H1 (cell line): ENCODE measurements around the gene RFX3. TPM values are rescaled to one million over a fixed set of nuclear protein-coding genes. Genes with fewer than 3 reads are reported as not detected.
A peak's percentile ranks its signal among the peaks of the same experiment; 100 is the strongest.

Experiments used
- CTCF ChIA-PET: fragments of 300-600 bp; sonication (Branson Sonifier 250); formaldehyde crosslinking; loops from one replicate; lab custom pipeline; 2021; ENCODE audit not compliant: partially characterized antibody; lab: Charles Lee
- POLR2A ChIA-PET: fragments of 300-600 bp; sonication (Branson Sonifier 250); formaldehyde crosslinking; loops from one replicate; lab custom pipeline; 2021; ENCODE audit warnings: inconsistent platforms; ENCODE audit not compliant: partially characterized antibody; lab: Charles Lee
- DNase-seq, 2 experiments: peaks; one replicate each; pipeline versions ENCODE4 v3.0.0 to v3.0.0-alpha.2; 2010 to 2022; ENCODE audit warnings: low spot score in 2 of 2, low read depth in 1 of 2, mixed read lengths in 1 of 2
- FAIRE-seq: peaks from 2 replicates; lab custom pipeline; 2011; peaks lifted over from hg19 to GRCh38; lab: Jason Lieb, UNC
- H2AFZ ChIP-seq: 2 replicates; pipeline ENCODE4 v1.8.1; 2012; ENCODE audit warnings: low read length, inconsistent platforms
- H2AK5ac ChIP-seq: 2 replicates; pipeline ENCODE4 v1.6.1; 2013; ENCODE audit warnings: low read depth, low read length
- H2BK120ac ChIP-seq: replicated peaks from 2 replicates; pipeline ENCODE3; 2013; ENCODE audit warnings: low read depth, low read length, inconsistent platforms
- H2BK12ac ChIP-seq: 2 replicates; pipeline ENCODE4 v1.6.1; 2013; ENCODE audit warnings: low read depth, low read length
- H2BK15ac ChIP-seq: 2 replicates; pipeline ENCODE4 v1.6.1; 2013; ENCODE audit warnings: low read length
- H2BK20ac ChIP-seq: 2 replicates; pipeline ENCODE4 v1.6.1; 2013; ENCODE audit warnings: low read length
- H2BK5ac ChIP-seq: 2 replicates; pipeline ENCODE4 v1.6.1; 2013; ENCODE audit warnings: low read depth, low read length
- H3K14ac ChIP-seq: 2 replicates; pipeline ENCODE4 v1.6.1; 2013; ENCODE audit warnings: inconsistent platforms; ENCODE audit not compliant: insufficient read length
- H3K18ac ChIP-seq: 2 replicates; pipeline ENCODE4 v1.6.1; 2013; ENCODE audit warnings: low read length; ENCODE audit errors: extremely low read depth
- H3K23ac ChIP-seq: 2 replicates; pipeline ENCODE4 v1.6.1; 2013; ENCODE audit warnings: inconsistent platforms; ENCODE audit not compliant: insufficient read length
- H3K23me2 ChIP-seq: 2 replicates; pipeline ENCODE4 v1.6.1; 2013; ENCODE audit warnings: low read depth, low read length
- H3K27ac ChIP-seq: 2 replicates; pipeline ENCODE4 v1.6.1; 2011; ENCODE audit warnings: low read depth, low read length, inconsistent platforms
- H3K27me3 ChIP-seq, 4 experiments: replicated peaks in 1 of 4; 1 replicate in 1 of 4; 2 replicates in 3 of 4; pipeline versions ENCODE4 v1.6.1 to v1.8.1; 2011 to 2013; ENCODE audit warnings: low read length in 3 of 4, mild to moderate bottlenecking in 3 of 4, inconsistent platforms in 2 of 4, mixed read lengths in 2 of 4, moderate library complexity in 1 of 4; ENCODE audit not compliant: control insufficient read depth in 3 of 4, insufficient read depth in 3 of 4; ENCODE audit errors: extremely low read depth in 1 of 4
- H3K36me3 ChIP-seq, 4 experiments: 2 replicates each; pipeline versions ENCODE4 v1.6.1 to v1.8.1; 2011 to 2013; ENCODE audit warnings: mild to moderate bottlenecking in 4 of 4, low read length in 3 of 4, moderate library complexity in 2 of 4, control low read depth in 1 of 4, inconsistent platforms in 1 of 4; ENCODE audit not compliant: insufficient read depth in 4 of 4, control insufficient read depth in 2 of 4
- H3K4ac ChIP-seq: replicated peaks from 2 replicates; pipeline ENCODE3; 2013; ENCODE audit warnings: low read length, low read depth, mixed read lengths, inconsistent platforms; ENCODE audit not compliant: insufficient read length
- H3K4me1 ChIP-seq, 4 experiments: replicated peaks in 1 of 4; 1 replicate in 1 of 4; 2 replicates in 3 of 4; pipeline versions ENCODE4 v1.6.1 to v1.8.1; 2011 to 2013; ENCODE audit warnings: low read length in 3 of 4, inconsistent platforms in 2 of 4, mixed read lengths in 1 of 4; ENCODE audit not compliant: insufficient read depth in 4 of 4, control insufficient read depth in 3 of 4
- H3K4me2 ChIP-seq, 2 experiments: 2 replicates each; pipeline versions ENCODE4 v1.6.1 to v1.8.1; 2011 to 2013; ENCODE audit warnings: low read depth in 2 of 2, low read length in 2 of 2, control low read depth in 1 of 2, inconsistent platforms in 1 of 2, mild to moderate bottlenecking in 1 of 2; ENCODE audit not compliant: insufficient read depth in 1 of 2
- H3K4me3 ChIP-seq, 4 experiments: fragments of 200-600, 300-600 bp in 1 of 4; sonication (generic), shearing (Covaris generic), sonication (Bioruptor Twin) in 1 of 4; 2 replicates each; pipeline versions ENCODE4 v1.5.1 to v1.8.1; 2011 to 2016; ENCODE audit warnings: low read length in 4 of 4, low read depth in 3 of 4, control low read depth in 2 of 4, inconsistent platforms in 2 of 4, mild to moderate bottlenecking in 2 of 4, mixed read lengths in 1 of 4, moderate library complexity in 1 of 4; ENCODE audit not compliant: insufficient read depth in 2 of 4; ENCODE audit errors: extremely low read depth in 1 of 4
- H3K56ac ChIP-seq: replicated peaks from 2 replicates; pipeline ENCODE3; 2013; ENCODE audit warnings: low read depth, mild to moderate bottlenecking, mixed read lengths, low read length, inconsistent platforms; ENCODE audit not compliant: insufficient read length
- H3K79me1 ChIP-seq: 2 replicates; pipeline ENCODE4 v1.6.1; 2013; ENCODE audit warnings: low read depth, low read length, control low read depth
- H3K79me2 ChIP-seq, 2 experiments: 2 replicates each; pipeline versions ENCODE4 v1.6.1 to v1.8.1; 2012 to 2013; ENCODE audit warnings: low read length in 2 of 2, mild to moderate bottlenecking in 2 of 2, inconsistent platforms in 1 of 2; ENCODE audit not compliant: insufficient read depth in 2 of 2, control insufficient read depth in 1 of 2
- H3K9ac ChIP-seq, 4 experiments: replicated peaks in 1 of 4; 1 replicate in 1 of 4; 2 replicates in 3 of 4; pipeline versions ENCODE4 v1.6.1 to v1.8.1; 2011 to 2013; ENCODE audit warnings: low read depth in 3 of 4, low read length in 3 of 4, control low read depth in 2 of 4, mild to moderate bottlenecking in 2 of 4, moderate library complexity in 2 of 4, inconsistent platforms in 1 of 4; ENCODE audit errors: extremely low read depth in 1 of 4
- H3K9me3 ChIP-seq, 2 experiments: 2 replicates each; pipeline versions ENCODE4 v1.6.1 to v1.8.1; 2012 to 2013; ENCODE audit warnings: mild to moderate bottlenecking in 2 of 2, moderate library complexity in 2 of 2, control low read depth in 1 of 2, inconsistent platforms in 1 of 2, low read depth in 1 of 2, low read length in 1 of 2, mixed read lengths in 1 of 2; ENCODE audit not compliant: insufficient read depth in 2 of 2
- H4K20me1 ChIP-seq, 2 experiments: replicated peaks in 1 of 2; 2 replicates each; pipeline versions ENCODE3 to v1.8.1; 2011 to 2013; ENCODE audit warnings: inconsistent platforms in 2 of 2, low read length in 2 of 2, mild to moderate bottlenecking in 1 of 2; ENCODE audit not compliant: insufficient read depth in 2 of 2, control insufficient read depth in 1 of 2
- H4K5ac ChIP-seq: 2 replicates; pipeline ENCODE4 v1.6.1; 2013; ENCODE audit warnings: low read length, low read depth, mixed read lengths, inconsistent platforms; ENCODE audit not compliant: insufficient read length
- H4K8ac ChIP-seq: 2 replicates; pipeline ENCODE4 v1.8.0; 2013; ENCODE audit warnings: mild to moderate bottlenecking, moderate library complexity, low read length, inconsistent platforms; ENCODE audit not compliant: insufficient read depth; ENCODE audit errors: extremely low read depth
- H4K91ac ChIP-seq: replicated peaks from 2 replicates; pipeline ENCODE3; 2013; ENCODE audit warnings: low read length, mixed read lengths, inconsistent platforms; ENCODE audit not compliant: insufficient read length
- EP300 ChIP-seq, 2 experiments: IDR thresholded peaks; 1 replicate in 1 of 2; 2 replicates in 1 of 2; pipeline ENCODE4 v1.6.1; 2011 to 2012; ENCODE audit warnings: low read depth in 2 of 2, low read length in 2 of 2, mild to moderate bottlenecking in 2 of 2, borderline replicate concordance in 1 of 2, inconsistent platforms in 1 of 2, moderate library complexity in 1 of 2
- HDAC2 ChIP-seq, 2 experiments: fragments of 300-600 bp in 1 of 2; sonication (generic) in 1 of 2; IDR thresholded peaks; 2 replicates each; pipeline ENCODE4 v1.6.1; 2011 to 2012; ENCODE audit warnings: low read depth in 2 of 2, low read length in 2 of 2, mild to moderate bottlenecking in 2 of 2, moderate library complexity in 2 of 2, borderline replicate concordance in 1 of 2, inconsistent platforms in 1 of 2
- RFX5 ChIP-seq: IDR thresholded peaks from 2 replicates; pipeline ENCODE4 v1.6.1; 2011; ENCODE audit warnings: low read depth, low read length, improper control_type of control experiment, borderline replicate concordance
- SIN3A ChIP-seq, 2 experiments: IDR thresholded peaks in 1 of 2; conservative IDR thresholded peaks in 1 of 2; 2 replicates each; pipeline ENCODE4 v1.6.1; 2011 to 2012; ENCODE audit warnings: low read length in 2 of 2, improper control_type of control experiment in 1 of 2, low read depth in 1 of 2, mild to moderate bottlenecking in 1 of 2
- TBP ChIP-seq: IDR thresholded peaks from 2 replicates; pipeline ENCODE4 v1.6.1; 2011; ENCODE audit warnings: low read depth, low read length, improper control_type of control experiment
- WGBS, 2 experiments: shearing (Covaris generic) in 1 of 2; methylation state at CpG; one replicate each; pipeline versions ENCODE4 v1.1.6 to v1.1.7; 2013 to 2015; ENCODE audit warnings: low lambda C conversion rate in 2 of 2, mixed read lengths in 2 of 2, inconsistent platforms in 1 of 2, low coverage in 1 of 2, missing lambda C conversion rate in 1 of 2; ENCODE audit not compliant: insufficient replicate concordance in 2 of 2, insufficient coverage in 1 of 2, insufficient read length in 1 of 2; ENCODE audit errors: extremely low coverage in 1 of 2, missing lambda C conversion rate in 1 of 2; 5-methylcytosine and 5-hydroxymethylcytosine counted together
- polyA plus RNA-seq, 7 experiments: library from polyadenylated mRNA; depleted of rRNA in 3 of 7; stranded (reverse) in 5 of 7; unstranded in 2 of 7; fragments of >200 nt in 5 of 7; fragments of 200-250 nt in 2 of 7; gene quantifications; 1 replicate in 5 of 7; 2 replicates in 1 of 7; 4 replicates in 1 of 7; pipeline versions ENCODE4 v1.2.1 to v1.2.3, GENCODE V29; 2011 to 2013; ENCODE audit warnings: missing spikeins in 2 of 7, mixed read lengths in 2 of 7
- total RNA-seq: library from RNA; stranded (reverse); fragmentation: NEBNext Ultra II Directional; extraction: Animal tissue kit (Norgen Biotek cat#: 25700); gene quantifications from 2 replicates; pipeline ENCODE4 v1.2.1, GENCODE V29; 2021

The RFX3 gene
- total and polyA plus RNA-seq, 2 of the 8 experiments (the other 6 are each of a cell fraction or from before 2014, with no cell fraction given), result 4.9 to 22.6 TPM

DNA sequence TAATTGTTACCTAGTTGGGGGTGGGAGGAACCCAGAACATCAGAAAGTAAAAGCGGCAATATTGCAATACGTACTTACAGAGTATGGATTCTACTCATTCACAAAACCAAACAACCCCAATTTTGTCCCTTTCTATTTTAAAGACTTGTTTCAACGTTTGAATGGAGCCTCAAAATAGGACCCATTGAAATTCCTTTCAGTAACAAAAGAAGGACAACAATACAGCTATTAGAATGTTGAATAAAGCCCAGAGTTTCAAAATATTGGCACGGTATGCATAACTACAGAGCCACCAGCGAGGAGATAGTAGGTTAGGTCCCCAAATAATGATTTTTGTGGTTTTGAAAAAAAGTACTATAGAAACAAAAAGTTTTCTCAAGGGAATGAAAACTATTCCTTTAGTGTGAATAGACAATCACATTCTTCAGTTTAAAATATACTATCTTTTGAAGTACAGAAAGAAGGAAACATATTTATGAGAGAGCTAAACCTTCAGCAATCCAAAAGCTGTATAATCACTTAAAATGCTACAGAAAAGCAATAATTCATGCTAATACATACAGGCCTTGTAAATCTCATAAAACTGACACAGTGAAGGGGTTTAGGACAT lies 235.5 kb downstream of the RFX3 start:
- Histone ChIP-seq H4K91ac (peak overlapping the region; percentile 34), H2BK5ac (0 out of 2 replicates have a peak overlapping the region, but pooled peaks have one; percentile 35), H3K4ac (no peak overlapping the region), H3K27me3 (no peaks in the 10 kb centered on the region), H3K36me3 (peaks cover 0 to 5% (median 2%) of the 10 kb centered on the region in 4 experiments; a peak in 4 of 8 replicates), H4K5ac (peak overlapping the region; percentile 98), H3K14ac (no peak overlapping the region), H3K9ac (no peak overlapping the region), H3K4me1 (peaks cover 0 to 7% (median 5%) of the 10 kb centered on the region in 4 experiments; a peak in 3 of 7 replicates), H2AK5ac (no peak overlapping the region), H3K27ac (no peak overlapping the region), H3K79me2 (no peaks in the 10 kb centered on the region), H3K4me2 (peak overlapping the region; percentile 33 to 73; a peak in 3 of 4 replicates), H2BK120ac (no peak overlapping the region), H3K56ac (no peak overlapping the region), H3K9me3 (no peaks in the 10 kb centered on the region), H2BK20ac (peak overlapping the region; percentile 15; the same call in 1 of the 2 replicates), H3K23me2 (no peaks in the 10 kb centered on the region), H3K23ac (no peak overlapping the region), H3K79me1 (no peaks in the 10 kb centered on the region), H3K4me3 (peak overlapping the region in 1 of 4 experiments; percentile 43; a peak in 1 of 8 replicates), H4K8ac (no peak overlapping the region), H2AFZ (no peak overlapping the region), H2BK15ac (no peak overlapping the region), H3K18ac (no peak overlapping the region; the same call in 1 of the 2 replicates), H2BK12ac (no peak overlapping the region), H4K20me1 (no peaks in the 10 kb centered on the region)
- DNase-seq (no peak), FAIRE-seq (no peak)
- WGBS, 2 experiments, result 11% methylated on average over 5 of the region's 5 CpGs; no CpG with 5 or more reads in 1 of the 2 experiments
- ChIA-PET POLR2A (no interaction called here), CTCF (interaction anchor here (0.9 to 1.1 kb wide), 2 partner anchors 49 to 151 kb away, joined by 3 read pairs; no protein-coding TSS in a partner anchor)
- TF ChIP-seq SIN3A (conservative IDR thresholded peaks at IDR 0.05 in 1 of 2, IDR thresholded peaks at IDR 0.05 in 1 of 2; ENCODE audit: low read depth in 1 of 2, low read length in 2 of 2) (no peak), TBP (no peak), RFX5 (no peak), HDAC2 (IDR thresholded peaks at IDR 0.05; ENCODE audit: borderline replicate concordance in 1 of 2, low read depth in 2 of 2, low read length in 2 of 2) (peak in 1 of 2 experiments; percentile 25; a peak in 1 of 4 replicates), EP300 (IDR thresholded peaks at IDR 0.05; ENCODE audit: borderline replicate concordance in 1 of 2, low read depth in 2 of 2, low read length in 2 of 2) (0 out of 3 replicates have a peak, but pooled peaks of 1 of the 2 experiments have one; percentile 35)
